Hindlimb muscle (tissue), 1 donor: Measurements from ENCODE around the gene SDR42E2. TPM values are rescaled to one million over a fixed set of nuclear protein-coding genes. Genes with fewer than 3 reads are reported as not detected.
"Not testable (repeated sequence)": the region's sequence is repeated elsewhere in the genome, so short reads cannot be mapped to it uniquely, and the experiment has no call there.

Experiments
- DNase-seq: peaks from one replicate; pipeline ENCODE4 v3.0.0-alpha.2; 2013
- polyA plus RNA-seq: library from polyadenylated mRNA; unstranded; fragments of 120-200 nt; gene quantifications from one replicate; pipeline ENCODE4 v1.2.1, GENCODE V29; 2013; ENCODE audit not compliant: insufficient read length

The SDR42E2 gene
- polyA plus RNA-seq, 1 donor, result not detected

DNA sequence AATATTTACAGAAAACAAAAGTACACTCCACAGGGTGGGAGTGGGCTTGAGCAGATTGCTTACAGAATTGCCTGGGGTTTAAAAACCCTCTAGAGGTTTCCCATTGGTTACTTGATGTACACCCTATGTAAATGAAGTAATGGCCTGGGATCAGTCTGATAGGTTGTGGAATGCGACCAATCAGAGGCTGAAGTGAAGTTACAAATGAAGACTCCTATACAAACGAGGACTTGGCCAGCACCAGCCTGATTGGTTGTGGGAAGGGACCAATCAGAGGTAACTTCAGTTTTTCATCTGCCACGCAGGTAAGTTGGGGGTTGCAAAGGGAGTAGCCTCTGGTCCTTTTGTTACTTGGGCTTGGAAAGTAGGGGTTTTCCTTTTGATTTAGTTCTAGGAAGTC is 52.6 kb downstream of the SDR42E2 start:
- DNase-seq, result no peak

DNA sequence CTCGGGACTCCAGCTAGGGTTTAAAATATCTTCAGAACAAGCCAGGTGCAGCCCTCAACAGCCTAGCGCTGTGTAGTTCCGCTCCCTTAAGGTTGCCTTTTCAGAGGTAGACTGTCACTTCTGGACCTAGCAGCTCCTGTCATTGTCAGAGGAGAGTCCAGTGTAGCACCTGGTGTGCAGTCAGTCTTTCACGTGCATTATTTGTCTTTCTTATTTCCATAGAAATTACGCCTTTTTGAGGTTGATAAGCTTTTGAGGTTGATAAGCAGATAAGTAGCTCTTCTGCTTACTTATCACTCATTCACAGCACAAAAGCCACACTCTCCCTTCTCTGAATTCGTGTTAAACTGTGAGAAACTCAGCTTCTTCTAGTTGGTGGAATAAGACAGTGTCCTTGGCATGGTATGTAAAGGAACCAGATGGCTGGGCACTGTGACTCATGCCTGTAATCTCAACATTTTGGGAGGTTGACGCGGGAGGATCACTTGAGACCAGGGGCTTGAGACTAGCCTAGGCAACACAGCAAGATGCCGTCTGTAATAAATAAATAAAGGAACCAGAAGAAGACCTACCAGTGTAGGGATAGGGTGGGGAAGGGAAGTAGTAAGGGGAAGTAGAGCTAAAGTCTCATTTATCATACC is 54.0 kb downstream of the SDR42E2 start:
- DNase-seq, result no peak

DNA sequence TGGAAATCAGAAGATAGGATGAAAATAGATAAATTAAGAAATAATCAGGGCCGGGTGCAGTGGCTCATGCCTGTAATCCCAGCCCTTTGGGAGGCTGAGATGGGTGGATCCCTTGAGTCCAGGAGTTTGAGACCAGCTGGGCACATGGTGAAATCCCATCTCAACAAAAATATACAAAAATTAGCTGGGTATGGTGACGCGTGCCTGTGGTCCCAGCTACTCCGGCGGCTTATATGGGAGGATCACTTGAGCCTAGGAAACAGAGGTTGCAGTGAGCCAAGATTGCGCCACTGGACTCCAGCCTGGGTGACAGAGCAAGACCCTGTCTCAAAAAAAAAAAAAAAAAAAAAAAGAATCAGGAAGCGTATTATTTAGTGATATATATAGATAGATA is 54.5 kb downstream of the SDR42E2 start:
- DNase-seq, result not testable (repeated sequence)

DNA sequence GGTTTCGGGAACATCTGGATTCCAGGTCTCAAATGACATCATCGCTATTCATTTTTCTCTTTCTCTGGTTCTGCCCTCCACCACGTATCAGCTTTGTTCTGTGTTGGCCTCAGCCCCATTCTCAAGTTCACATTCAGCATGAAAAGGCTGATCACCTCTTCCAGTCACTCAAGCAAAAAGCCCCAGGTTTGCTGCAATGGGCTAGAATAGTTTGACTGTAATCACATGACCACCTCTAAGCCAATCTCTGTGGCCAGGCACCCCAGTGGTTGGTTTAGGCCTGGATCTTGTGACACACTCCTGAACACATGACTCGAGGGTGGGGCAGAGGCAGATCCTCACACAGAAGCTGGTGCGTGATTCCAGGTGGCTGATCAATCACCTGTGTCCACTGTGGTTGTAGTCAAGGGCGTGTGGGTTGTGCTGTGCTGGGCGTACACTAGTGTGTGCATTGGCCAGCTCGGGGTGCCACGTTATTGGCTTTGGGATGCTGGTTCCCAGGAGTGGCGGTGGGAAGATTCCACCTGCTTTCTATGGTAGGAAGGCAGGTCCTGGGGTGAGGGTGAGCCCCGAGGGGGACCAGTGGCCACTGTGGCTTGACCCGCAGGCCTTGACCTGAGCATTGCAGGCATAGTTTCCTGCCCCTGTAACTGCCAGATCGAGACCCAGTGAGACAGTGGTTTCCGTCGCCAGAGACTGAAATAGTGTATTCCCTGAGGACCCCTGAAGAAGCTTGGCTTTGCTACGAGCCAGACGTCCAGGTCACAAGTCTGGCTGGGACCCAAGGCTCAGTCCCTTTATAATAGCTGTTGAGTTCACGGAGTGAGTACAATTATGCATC is 55.8 kb downstream of the SDR42E2 start:
- DNase-seq, result no peak

DNA sequence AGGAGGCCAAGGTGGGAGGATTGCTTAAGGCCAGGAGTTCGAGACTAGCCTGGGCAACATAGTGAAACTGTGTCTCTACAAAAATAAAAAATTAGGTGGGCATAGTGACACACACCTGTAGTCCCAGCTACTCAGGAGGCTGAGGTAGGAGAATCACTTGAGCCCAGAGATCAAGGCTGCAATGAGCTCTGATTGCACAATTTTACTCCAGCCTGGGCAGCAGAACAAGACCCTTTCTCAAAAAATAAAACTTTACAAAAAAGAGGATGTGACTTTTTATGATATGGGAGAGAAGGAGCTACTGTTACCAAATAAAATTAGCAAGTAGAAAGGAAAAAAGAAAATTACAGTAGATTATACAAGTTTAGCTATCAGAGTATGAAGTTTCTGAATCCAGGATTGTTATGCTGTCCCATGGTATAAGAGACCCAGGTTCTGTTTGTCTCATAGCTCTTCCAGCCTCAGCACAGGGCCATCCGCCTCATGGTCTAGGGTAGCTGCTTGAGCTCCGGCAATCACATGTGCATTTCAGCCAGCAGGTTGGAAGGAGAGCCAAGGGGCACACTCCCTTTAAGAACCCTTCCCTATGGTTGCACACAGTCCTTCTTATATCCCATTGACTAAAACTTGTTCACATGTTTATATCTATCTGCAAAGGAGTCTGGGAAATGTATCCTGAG is 57.2 kb downstream of the SDR42E2 start:
- DNase-seq, result no peak

DNA sequence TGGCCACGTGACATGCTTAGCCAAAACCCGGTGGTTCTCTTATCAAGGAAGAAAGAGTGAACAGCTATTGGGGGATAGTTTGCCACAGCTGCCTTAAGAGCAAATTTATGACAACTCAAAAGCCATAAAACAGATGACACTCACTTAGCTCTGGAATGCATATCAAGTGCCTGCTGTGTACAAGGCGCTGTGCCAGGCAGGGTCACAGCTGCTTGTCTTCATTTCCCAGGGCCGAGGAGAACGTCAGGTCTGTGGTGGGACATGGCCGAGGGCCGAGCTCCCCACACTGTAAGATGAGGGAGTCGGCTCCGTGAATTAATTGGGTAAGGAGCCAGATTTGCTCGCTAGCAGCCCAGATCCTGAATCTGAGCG is 57.7 kb downstream of the SDR42E2 start:
- peak; percentile 67 for DNase-seq

DNA sequence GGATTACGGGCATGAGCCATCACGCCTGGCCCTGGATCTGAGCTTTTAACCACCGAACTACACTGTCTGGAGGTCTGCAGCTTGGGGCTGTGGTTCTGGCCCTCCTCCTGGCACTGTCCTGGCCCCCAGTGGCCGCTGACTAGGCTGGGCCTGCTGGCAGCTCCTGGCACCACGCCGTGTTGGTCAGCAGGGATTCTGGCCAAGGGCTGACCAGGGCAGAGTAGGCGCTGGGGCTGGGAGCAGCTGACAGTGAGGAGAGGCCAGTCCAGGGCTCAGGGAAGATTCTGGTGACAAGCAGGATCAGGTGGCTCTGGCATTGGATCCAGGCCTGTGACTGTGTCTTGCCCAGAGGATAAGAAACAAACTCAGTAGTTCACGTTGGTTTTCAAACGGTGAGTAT is 58.4 kb downstream of the SDR42E2 start:
- no peak for DNase-seq

- no peak for DNase-seq
Measured at GRCh38 chr16:22222006-22222405, 59.7 kb downstream of the SDR42E2 start.

- DNase-seq, result no peak
Measured at GRCh38 chr16:22222998-22223397, 60.7 kb downstream of the SDR42E2 start.

- DNase-seq, result no peak
Measured at GRCh38 chr16:22225060-22225459, 62.8 kb downstream of the SDR42E2 start.

DNA sequence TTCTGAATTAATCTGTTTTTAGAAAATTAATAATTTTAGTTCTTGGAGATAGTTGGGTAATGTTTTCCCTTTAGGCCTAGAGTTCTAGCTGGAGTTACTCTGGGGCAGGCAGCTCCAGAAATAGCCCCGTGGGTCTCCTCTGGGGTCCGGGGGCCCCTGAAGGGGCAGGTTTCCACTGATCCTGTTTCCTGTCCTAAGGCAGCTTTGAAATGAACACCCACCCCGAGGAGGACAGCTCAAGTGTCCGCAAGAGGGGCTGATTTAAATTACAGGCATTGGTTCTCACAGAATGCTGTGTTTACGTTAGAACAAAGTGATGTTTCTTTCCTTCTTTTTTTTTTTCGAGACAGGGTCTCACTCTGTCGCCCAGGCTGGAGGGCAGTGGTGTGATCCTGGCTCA is 67.6 kb downstream of the SDR42E2 start:
- DNase-seq, result no peak

DNA sequence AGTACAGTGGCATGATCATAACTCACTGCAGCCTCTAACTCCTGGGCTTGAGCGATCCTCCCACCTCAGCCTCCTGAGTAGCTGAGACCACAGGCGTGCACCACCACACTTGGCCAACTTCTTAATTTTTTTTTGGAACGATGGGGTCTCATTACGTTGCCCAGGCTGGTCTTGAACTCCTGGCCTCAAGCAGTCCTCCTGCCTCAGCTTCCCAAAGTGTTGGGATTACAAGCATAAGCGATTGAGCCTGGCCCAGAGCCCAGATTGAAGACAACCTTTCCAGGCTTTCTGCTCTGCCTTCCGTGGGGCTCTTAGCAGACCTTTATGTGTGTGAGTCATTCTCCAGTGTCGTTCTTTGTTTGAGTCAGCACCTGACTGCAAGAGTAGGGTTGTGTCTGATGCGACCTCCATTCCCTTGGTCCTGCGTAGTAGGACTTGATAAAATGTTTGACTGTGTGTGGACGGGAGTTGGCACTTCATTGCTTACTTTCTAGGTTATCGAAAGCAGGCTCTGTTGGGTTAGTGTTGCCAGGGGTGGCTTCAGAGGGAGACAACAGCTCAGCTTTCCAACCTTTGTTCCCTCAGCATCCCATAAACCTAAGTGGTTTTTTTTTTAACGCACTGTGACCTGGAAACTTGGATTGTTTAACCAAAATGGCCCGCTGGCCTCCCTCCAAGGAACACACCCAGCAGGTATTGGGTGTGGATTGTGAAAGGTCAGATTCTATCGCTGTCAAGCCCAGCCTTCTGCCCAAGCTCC is 70.2 kb downstream of the SDR42E2 start:
- no peak for DNase-seq

- no peak for DNase-seq
Measured at GRCh38 chr16:22233037-22233372, 70.7 kb downstream of the SDR42E2 start.

- DNase-seq, result no peak
Measured at GRCh38 chr16:22235839-22236745, 73.8 kb downstream of the SDR42E2 start.

- DNase-seq, result no peak
Measured at GRCh38 chr16:22239131-22239805, 77.0 kb downstream of the SDR42E2 start.

- peak; percentile 71 for DNase-seq
Measured at GRCh38 chr16:22240023-22240710, 77.9 kb downstream of the SDR42E2 start.
